CD8-positive, alpha-beta memory T cell (primary cell): Measurements from ENCODE around the gene CYP1A2. TPM values are rescaled to one million over a fixed set of nuclear protein-coding genes. Genes with fewer than 3 reads are reported as not detected.

Experiments
- CTCF ChIA-PET: fragments of 350-600 bp; sonication (Branson Sonifier 250); formaldehyde crosslinking; loops from one replicate; lab custom pipeline; 2021; ENCODE audit warnings: antibody characterized with exemption; lab: Charles Lee
- POLR2A ChIA-PET: fragments of 350-600 bp; sonication (Branson Sonifier 250); formaldehyde crosslinking; loops from one replicate; lab custom pipeline; 2021; ENCODE audit warnings: antibody characterized with exemption; lab: Charles Lee
- DNase-seq, 5 donors: peaks; one replicate each; pipeline versions ENCODE4 v3.0.0 to v3.0.0-alpha.2; 2020 to 2022; ENCODE audit warnings: mixed read lengths in 1 of 5
- H3K27ac ChIP-seq: one replicate; pipeline ENCODE4 v1.7.0; 2013; ENCODE audit warnings: low read depth, mild to moderate bottlenecking, low read length, moderate library complexity
- H3K27me3 ChIP-seq: 2 replicates; pipeline ENCODE4 v1.7.0; 2013; ENCODE audit warnings: low read length, mild to moderate bottlenecking; ENCODE audit not compliant: insufficient read depth, poor library complexity, severe bottlenecking
- H3K36me3 ChIP-seq: 2 replicates; pipeline ENCODE4 v1.7.0; 2013; ENCODE audit warnings: mild to moderate bottlenecking, low read length, moderate library complexity; ENCODE audit not compliant: insufficient read depth
- H3K4me1 ChIP-seq: 2 replicates; pipeline ENCODE4 v1.7.0; 2013; ENCODE audit warnings: mild to moderate bottlenecking, low read length, moderate library complexity; ENCODE audit not compliant: insufficient read depth
- H3K4me3 ChIP-seq: 2 replicates; pipeline ENCODE4 v1.7.0; 2013; ENCODE audit warnings: mild to moderate bottlenecking, low read length
- H3K9me3 ChIP-seq: 2 replicates; pipeline ENCODE4 v1.7.0; 2013; ENCODE audit warnings: mild to moderate bottlenecking, low read length
- H3K27ac Mint-ChIP-seq, 8 donors: one replicate each; pipeline ENCODE4 v1.8.0; 2020 to 2021; ENCODE audit warnings: mixed read lengths in 8 of 8, mild to moderate bottlenecking in 6 of 8, inconsistent platforms in 3 of 8, moderate library complexity in 3 of 8
- H3K27me3 Mint-ChIP-seq, 2 donors: one replicate each; pipeline ENCODE4 v1.8.0; 2020 to 2021; ENCODE audit warnings: mixed read lengths in 2 of 2, mild to moderate bottlenecking in 1 of 2, moderate library complexity in 1 of 2
- H3K36me3 Mint-ChIP-seq, 3 donors: one replicate each; pipeline ENCODE4 v1.8.0; 2020 to 2021; ENCODE audit warnings: mixed read lengths in 3 of 3, inconsistent platforms in 1 of 3, mild to moderate bottlenecking in 1 of 3
- H3K4me1 Mint-ChIP-seq, 3 donors: one replicate each; pipeline ENCODE4 v1.8.0; 2020 to 2021; ENCODE audit warnings: mixed read lengths in 3 of 3, inconsistent platforms in 1 of 3, mild to moderate bottlenecking in 1 of 3
- H3K4me3 Mint-ChIP-seq, 7 donors: one replicate each; pipeline ENCODE4 v1.8.0; 2020 to 2021; ENCODE audit warnings: mixed read lengths in 7 of 7, mild to moderate bottlenecking in 6 of 7, moderate library complexity in 4 of 7, inconsistent platforms in 2 of 7
- H3K9me3 Mint-ChIP-seq, 5 donors: one replicate each; pipeline ENCODE4 v1.8.0; 2020 to 2022; ENCODE audit warnings: mixed read lengths in 5 of 5, mild to moderate bottlenecking in 3 of 5, moderate library complexity in 2 of 5, inconsistent platforms in 1 of 5
- polyA plus RNA-seq: library from polyadenylated mRNA; unstranded; fragments of 300-500 nt; fragmentation: Illumina TruSeq; gene quantifications from one replicate; pipeline ENCODE4 v1.2.3, GENCODE V29; 2021
- total RNA-seq, 2 experiments: library from RNA; stranded (reverse); gene quantifications; one replicate each; pipeline ENCODE4 v1.2.3, GENCODE V29; 2021

CYP1A2 gene
- total and polyA plus RNA-seq, 3 experiments from 2014 or later: not detected

DNA sequence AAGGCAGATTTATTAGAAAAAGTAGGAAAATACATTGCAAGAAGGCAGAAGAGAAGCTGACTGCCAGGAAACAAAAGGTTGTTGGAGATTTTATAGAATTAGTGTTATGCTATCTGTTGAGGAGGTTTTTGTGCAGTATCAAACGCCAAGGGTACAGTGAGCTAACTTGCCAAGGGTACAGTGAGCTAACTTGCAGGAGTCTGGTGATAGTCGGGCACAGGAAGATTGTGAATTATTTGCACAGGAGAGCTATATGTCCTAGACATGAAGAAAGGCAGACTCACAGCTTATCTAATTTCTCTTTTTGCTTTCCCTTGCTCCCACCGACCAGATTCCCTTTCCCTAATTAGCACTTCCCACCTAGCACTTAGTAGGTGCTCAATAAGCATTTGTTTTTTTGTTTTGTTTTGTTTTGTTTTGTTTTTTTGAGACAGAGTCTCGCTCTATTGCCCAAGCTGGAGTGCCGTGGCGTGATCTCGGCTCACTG is 30.6 kb downstream of the CYP1A2 start:
- peak overlapping the region; percentile 86 to 99 (median 98) for H3K27ac Mint-ChIP-seq
- H3K36me3 Mint-ChIP-seq: peaks cover 0 to 20% (median 0%) of the 10 kb centered on the region in 3 donors
- Histone ChIP-seq H3K4me3 (no peak overlapping the region), H3K36me3 (no peaks in the 10 kb centered on the region), H3K27ac (no peak overlapping the region), H3K4me1 (peaks cover 66% of the 10 kb centered on the region), H3K27me3 (no peaks in the 10 kb centered on the region), H3K9me3 (no peaks in the 10 kb centered on the region)
- DNase-seq: peak in 1 of 5 donors; percentile 17
- peaks cover 64 to 80% (median 69%) of the 10 kb centered on the region in 3 donors for H3K4me1 Mint-ChIP-seq
- no peaks in the 10 kb centered on the region for H3K9me3 Mint-ChIP-seq
- ChIA-PET POLR2A (interaction anchor here (2.3 to 6.4 kb wide), 2 partner anchors 9 to 13 kb away, joined by 12 to 89 read pairs; no protein-coding TSS in a partner anchor), CTCF (interaction anchor here (1.1 to 18.5 kb wide), 7 partner anchors 9 to 171 kb away, joined by 4 to 1086 read pairs (median 19); no protein-coding TSS in a partner anchor)
- H3K27me3 Mint-ChIP-seq: peaks cover 0 to 3% of the 10 kb centered on the region in 2 donors
- peak overlapping the region; percentile 64 to 97 (median 82) for H3K4me3 Mint-ChIP-seq

DNA sequence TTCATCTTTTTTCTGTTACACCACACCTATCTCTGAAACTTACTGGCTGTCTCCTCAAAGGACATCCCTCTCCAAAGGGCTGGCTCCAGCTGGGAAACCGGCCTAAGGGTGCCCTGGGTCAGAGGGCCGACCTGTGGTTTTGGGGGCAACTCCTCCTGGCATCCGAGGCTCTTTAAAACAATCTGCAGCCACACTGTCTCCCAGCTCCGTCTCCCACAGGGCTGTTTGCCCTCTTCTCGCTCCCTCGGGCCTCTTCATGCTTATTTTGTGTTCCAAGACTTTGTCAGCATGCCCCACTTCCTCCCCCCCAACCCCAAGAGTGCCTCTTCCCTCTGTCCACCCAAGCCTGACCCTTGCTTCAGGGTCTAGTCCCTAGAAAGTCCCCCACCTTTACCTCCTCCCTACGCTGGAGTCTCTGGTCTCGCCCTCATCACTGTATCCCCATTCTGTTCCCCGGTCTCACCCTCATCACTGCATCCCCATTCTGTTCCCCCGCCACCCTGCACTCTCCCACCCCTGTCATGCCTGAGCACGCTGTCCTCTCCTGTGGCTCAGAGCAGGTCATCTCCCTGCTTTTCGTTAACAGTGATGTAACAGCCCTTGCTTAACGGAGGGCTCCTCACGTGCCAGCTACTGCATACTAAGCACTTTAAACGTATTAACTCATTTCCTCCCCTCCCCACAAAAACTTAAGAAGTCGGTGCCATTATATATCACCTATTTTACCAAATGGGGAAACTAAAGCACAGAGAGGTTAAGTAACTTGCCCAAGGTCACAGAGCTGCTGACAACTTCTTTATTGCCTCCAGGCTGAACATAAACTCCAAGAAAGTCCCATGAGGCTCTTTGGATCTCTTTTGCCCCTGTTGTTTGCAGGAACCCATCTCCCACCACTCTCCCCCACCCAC is 32.1 kb downstream of the CYP1A2 start:
- ChIA-PET CTCF (interaction anchor here (0.8 to 18.5 kb wide), 10 partner anchors 11 to 421 kb away, joined by 3 to 1086 read pairs (median 17); partner anchors contain the start of genes C15orf39 and FAM219B), POLR2A (interaction anchor here (0.5 to 6.4 kb wide), 11 partner anchors 7 to 192 kb away, joined by 3 to 89 read pairs (median 5); no protein-coding TSS in a partner anchor)
- H3K4me3 ChIP-seq: peak overlapping the region; percentile 81
- Mint-ChIP-seq H3K4me3 (peak overlapping the region; percentile 80 to 98 (median 95)), H3K4me1 (peaks cover 72 to 82% (median 74%) of the 10 kb centered on the region in 3 donors), H3K27ac (peak overlapping the region; percentile 86 to 100 (median 96)), H3K27me3 (peaks cover 0 to 5% of the 10 kb centered on the region in 2 donors), H3K9me3 (no peaks in the 10 kb centered on the region), H3K36me3 (peaks cover 0 to 28% (median 2%) of the 10 kb centered on the region in 3 donors)
- peak in 4 of 5 donors; percentile 37 to 73 (median 48) for DNase-seq
- H3K27ac ChIP-seq: peak overlapping the region; percentile 66
- H3K27me3 ChIP-seq: no peaks in the 10 kb centered on the region
- H3K36me3 ChIP-seq: no peaks in the 10 kb centered on the region
- no peaks in the 10 kb centered on the region for H3K9me3 ChIP-seq
- peaks cover 66% of the 10 kb centered on the region for H3K4me1 ChIP-seq

DNA sequence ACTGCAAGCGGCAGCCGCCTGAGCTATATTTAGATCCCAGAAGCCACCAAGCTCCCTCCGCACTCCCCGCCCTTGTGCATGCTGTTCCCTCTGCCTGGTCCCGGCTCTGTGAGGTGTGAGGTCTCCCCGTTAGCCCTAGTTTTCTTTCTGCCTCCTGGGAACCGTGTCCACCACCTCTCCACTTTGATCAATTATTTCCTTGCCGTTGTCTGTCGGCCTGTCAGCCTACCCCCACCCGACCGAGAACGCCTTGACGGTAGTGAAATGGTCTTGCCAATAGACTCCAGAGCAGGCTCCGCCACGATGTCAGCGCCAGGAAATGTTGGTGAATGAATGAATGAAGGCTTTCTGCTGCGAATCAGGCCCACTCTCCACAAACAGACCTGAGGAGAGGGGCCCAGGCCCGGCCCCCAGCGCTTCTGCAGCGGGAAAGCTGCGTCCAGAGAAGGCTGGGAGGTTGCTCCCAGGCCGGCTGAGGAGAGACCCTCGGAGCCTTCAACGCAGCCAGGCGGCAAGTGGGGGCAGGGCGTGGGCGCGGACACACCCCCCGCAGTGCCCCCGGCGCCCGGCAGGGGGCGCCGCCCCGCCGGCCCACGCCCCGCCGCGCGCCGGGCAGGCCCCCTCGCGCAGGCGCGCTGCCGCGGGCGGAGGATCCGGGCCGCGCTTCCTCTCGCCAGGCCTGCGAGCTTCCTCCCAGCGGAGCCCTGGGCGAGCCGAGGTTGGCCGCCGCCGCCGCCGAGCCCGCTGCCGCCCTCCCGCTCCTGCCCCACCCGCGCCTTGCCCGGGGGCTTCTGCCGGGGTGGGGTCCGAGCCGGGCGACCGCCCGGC is 33.0 kb downstream of the CYP1A2 start, which contains the start of gene CSK:
CSK (plus strand) TSS at position 650 of the 828 bp plus-strand sequence. CDS start 16,218 bp downstream, outside the sequence.
- H3K9me3 Mint-ChIP-seq: no peaks in the 10 kb centered on the region
- peak; percentile 76 to 87 (median 83) for DNase-seq
- H3K4me1 ChIP-seq: peaks cover 66% of the 10 kb centered on the region
- H3K4me1 Mint-ChIP-seq: peaks cover 71 to 81% (median 76%) of the 10 kb centered on the region in 3 donors
- ChIA-PET POLR2A (interaction anchor here (0.6 to 6.4 kb wide), 7 partner anchors 10 to 112 kb away, joined by 3 to 89 read pairs (median 11); partner anchors contain the start of gene ULK3), CTCF (interaction anchor here (0.6 to 18.5 kb wide), 7 partner anchors 11 to 169 kb away, joined by 3 to 1086 read pairs (median 19); partner anchors contain the start of gene FAM219B)
- peaks cover 0 to 5% of the 10 kb centered on the region in 2 donors for H3K27me3 Mint-ChIP-seq
- no peaks in the 10 kb centered on the region for H3K36me3 ChIP-seq
- no peaks in the 10 kb centered on the region for H3K27me3 ChIP-seq
- no peaks in the 10 kb centered on the region for H3K9me3 ChIP-seq
- peak within 1 kb of the TSS; percentile 85 to 98 (median 95) for H3K4me3 Mint-ChIP-seq
- H3K36me3 Mint-ChIP-seq: peaks cover 0 to 28% (median 4%) of the 10 kb centered on the region in 3 donors
- H3K27ac Mint-ChIP-seq: peak within 1 kb of the TSS; percentile 93 to 100 (median 98)
- peak within 1 kb of the TSS; percentile 74 for H3K27ac ChIP-seq
- peak within 1 kb of the TSS; percentile 99 for H3K4me3 ChIP-seq

DNA sequence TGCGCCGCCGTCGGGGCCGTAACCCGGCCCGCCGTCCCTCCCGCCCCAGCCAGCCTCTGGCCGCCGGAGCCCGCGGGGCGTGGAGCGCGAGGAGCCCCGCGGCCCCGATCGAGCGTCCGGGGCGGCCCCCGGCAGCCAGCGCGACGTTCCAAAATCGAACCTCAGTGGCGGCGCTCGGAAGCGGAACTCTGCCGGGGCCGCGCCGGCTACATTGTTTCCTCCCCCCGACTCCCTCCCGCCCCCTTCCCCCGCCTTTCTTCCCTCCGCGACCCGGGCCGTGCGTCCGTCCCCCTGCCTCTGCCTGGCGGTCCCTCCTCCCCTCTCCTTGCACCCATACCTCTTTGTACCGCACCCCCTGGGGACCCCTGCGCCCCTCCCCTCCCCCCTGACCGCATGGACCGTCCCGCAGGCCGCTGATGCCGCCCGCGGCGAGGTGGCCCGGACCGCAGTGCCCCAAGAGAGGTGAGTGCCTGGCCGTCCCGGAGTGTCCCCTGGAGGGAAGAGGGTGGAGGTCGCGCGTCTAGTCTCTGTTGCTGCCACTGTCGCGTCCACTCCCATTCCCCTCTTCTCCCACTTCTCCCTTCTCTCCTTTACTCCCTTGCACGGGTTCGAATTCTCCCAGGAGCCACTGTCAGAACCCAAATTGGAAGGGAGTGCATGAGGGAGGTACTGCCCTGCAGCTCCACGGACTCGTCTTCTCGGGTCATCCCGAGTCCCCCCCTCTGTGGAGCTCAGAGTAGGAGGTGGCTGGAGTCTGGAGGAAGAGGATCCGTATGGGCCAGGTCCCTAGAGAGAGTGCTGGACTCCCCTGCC is 33.8 kb downstream of the CYP1A2 start:
- Histone ChIP-seq H3K4me1 (peaks cover 66% of the 10 kb centered on the region), H3K36me3 (no peaks in the 10 kb centered on the region), H3K9me3 (no peaks in the 10 kb centered on the region), H3K4me3 (peak overlapping the region; percentile 99), H3K27ac (peak overlapping the region; percentile 74), H3K27me3 (no peaks in the 10 kb centered on the region)
- peak; percentile 59 to 82 (median 64) for DNase-seq
- peaks cover 69 to 81% (median 76%) of the 10 kb centered on the region in 3 donors for H3K4me1 Mint-ChIP-seq
- H3K27ac Mint-ChIP-seq: peak overlapping the region; percentile 90 to 99 (median 95)
- H3K27me3 Mint-ChIP-seq: peaks cover 0 to 8% of the 10 kb centered on the region in 2 donors
- ChIA-PET POLR2A (interaction anchor here (0.6 to 6.4 kb wide), 6 partner anchors 10 to 111 kb away, joined by 5 to 89 read pairs (median 12); partner anchors contain the start of gene ULK3), CTCF (interaction anchor here (0.6 to 18.5 kb wide), 5 partner anchors 11 to 168 kb away, joined by 4 to 1086 read pairs (median 24); no protein-coding TSS in a partner anchor)
- H3K9me3 Mint-ChIP-seq: no peaks in the 10 kb centered on the region
- H3K36me3 Mint-ChIP-seq: peaks cover 0 to 28% (median 4%) of the 10 kb centered on the region in 3 donors
- peak overlapping the region; percentile 85 to 97 (median 91) for H3K4me3 Mint-ChIP-seq

DNA sequence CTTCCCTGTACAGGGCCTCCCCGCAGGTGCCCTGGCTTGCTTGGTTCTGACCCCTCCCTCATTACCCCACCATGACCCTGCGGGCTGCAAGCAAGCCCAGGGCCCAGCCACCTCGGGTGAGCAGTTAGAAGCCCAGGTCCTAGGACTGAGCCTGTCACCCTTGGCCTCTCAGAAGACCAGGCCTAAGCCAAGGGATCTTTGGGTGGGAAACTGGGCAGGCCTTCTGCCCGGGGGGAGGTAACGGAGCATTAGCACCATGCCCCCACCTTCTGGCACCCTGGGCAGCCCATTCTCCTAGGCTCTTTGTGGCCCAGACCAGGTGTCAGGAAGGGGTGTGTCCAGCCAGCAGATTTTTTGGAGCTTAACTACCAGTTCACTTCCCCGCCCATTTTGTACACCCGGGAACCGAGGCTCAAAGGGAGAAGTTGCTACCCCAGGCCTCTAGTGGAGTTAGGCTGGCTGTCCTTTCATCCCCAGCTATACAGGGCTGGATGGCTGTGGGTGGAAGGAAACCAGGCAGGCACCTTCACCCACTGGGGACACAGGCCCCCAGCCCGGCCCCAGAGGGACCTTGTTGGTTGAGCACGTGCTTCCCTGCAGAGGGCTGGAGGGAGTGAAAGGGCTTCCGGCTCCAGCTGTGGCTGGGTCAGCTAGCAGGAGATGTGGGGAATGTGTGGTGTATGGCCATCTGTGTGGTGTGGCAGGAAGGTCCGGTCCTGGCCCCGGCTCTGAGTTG is 34.6 kb downstream of the CYP1A2 start:
- POLR2A ChIA-PET: interaction anchor here (0.7 to 6.4 kb wide), 5 partner anchors 9 to 168 kb away, joined by 3 to 89 read pairs (median 8); partner anchors contain the start of gene CLK3
- Histone ChIP-seq H3K27me3 (no peaks in the 10 kb centered on the region), H3K9me3 (no peaks in the 10 kb centered on the region), H3K4me1 (peaks cover 66% of the 10 kb centered on the region), H3K4me3 (peak overlapping the region; percentile 99), H3K27ac (peak overlapping the region; percentile 74), H3K36me3 (no peaks in the 10 kb centered on the region)
- CTCF ChIA-PET: interaction anchor here (1.3 to 18.5 kb wide), 3 partner anchors 10 to 123 kb away, joined by 4 to 1086 read pairs (median 158); partner anchors contain the start of gene FAM219B
- H3K4me3 Mint-ChIP-seq: peak overlapping the region; percentile 85 to 97 (median 91)
- H3K27me3 Mint-ChIP-seq: peaks cover 0 to 8% of the 10 kb centered on the region in 2 donors
- peak in 1 of 5 donors; percentile 28 for DNase-seq
- peaks cover 69 to 81% (median 76%) of the 10 kb centered on the region in 3 donors for H3K4me1 Mint-ChIP-seq
- H3K36me3 Mint-ChIP-seq: peaks cover 0 to 30% (median 4%) of the 10 kb centered on the region in 3 donors
- no peaks in the 10 kb centered on the region for H3K9me3 Mint-ChIP-seq
- H3K27ac Mint-ChIP-seq: peak overlapping the region; percentile 90 to 99 (median 95)

DNA sequence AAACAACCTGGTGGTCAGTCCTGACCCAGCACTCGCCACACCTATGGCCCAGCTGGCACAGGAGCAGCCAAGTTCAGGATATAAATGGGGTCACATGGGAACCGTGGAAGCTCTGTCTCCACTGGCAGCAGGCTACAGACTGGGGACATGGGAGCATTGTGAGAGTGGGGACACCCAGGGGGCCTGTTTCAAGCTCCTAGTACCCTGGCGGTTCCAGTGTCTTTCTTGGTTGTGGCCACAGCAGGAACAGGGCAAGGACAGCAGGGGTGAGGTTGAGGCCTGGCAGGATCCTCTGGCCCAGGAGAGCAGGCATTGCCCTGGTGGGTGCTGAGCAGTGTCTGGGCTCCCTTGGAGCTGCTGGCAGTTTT is 35.1 kb downstream of the CYP1A2 start:
- no peak for DNase-seq
- H3K36me3 ChIP-seq: no peaks in the 10 kb centered on the region
- Mint-ChIP-seq H3K4me1 (peaks cover 69 to 81% (median 76%) of the 10 kb centered on the region in 3 donors), H3K4me3 (peak overlapping the region; percentile 85 to 97 (median 91)), H3K36me3 (peaks cover 0 to 32% (median 4%) of the 10 kb centered on the region in 3 donors), H3K27me3 (peaks cover 0 to 8% of the 10 kb centered on the region in 2 donors), H3K27ac (peak overlapping the region; percentile 90 to 99 (median 95)), H3K9me3 (no peaks in the 10 kb centered on the region)
- peak overlapping the region; percentile 99 for H3K4me3 ChIP-seq
- ChIA-PET POLR2A (interaction anchor here (0.6 to 6.4 kb wide), 7 partner anchors 8 to 246 kb away, joined by 3 to 89 read pairs (median 6); partner anchors contain the start of gene CLK3), CTCF (interaction anchor here (1.3 to 18.5 kb wide), 5 partner anchors 9 to 123 kb away, joined by 4 to 1086 read pairs (median 5); partner anchors contain the start of gene FAM219B)
- H3K9me3 ChIP-seq: no peaks in the 10 kb centered on the region
- H3K27me3 ChIP-seq: no peaks in the 10 kb centered on the region
- H3K4me1 ChIP-seq: peaks cover 66% of the 10 kb centered on the region
- H3K27ac ChIP-seq: peak overlapping the region; percentile 74
